Ovary (tissue), 10 donors: ENCODE data around the gene CXCL16. TPM values are rescaled to one million over a fixed set of nuclear protein-coding genes. Genes with fewer than 3 reads are reported as not detected.
A peak's percentile ranks its signal among the peaks of the same experiment; 100 is the strongest.

ENCODE experiments used
- DNase-seq, 5 donors: peaks; one replicate each; pipeline ENCODE4 v3.0.0-alpha.2; 2019 to 2020
- H3K27ac ChIP-seq, 2 donors: fragments of 200-600 bp; one replicate each; pipeline versions ENCODE4 v1.5.1 to v1.8.0; 2019 to 2022
- H3K27me3 ChIP-seq: fragments of 200-600 bp; one replicate; pipeline ENCODE4 v1.8.0; 2022
- H3K36me3 ChIP-seq: fragments of 200-600 bp; sonication (generic); one replicate; pipeline ENCODE4 v1.5.1; 2019
- H3K4me1 ChIP-seq: one replicate; pipeline ENCODE4 v1.8.1; 2013; ENCODE audit warnings: mild to moderate bottlenecking, moderate library complexity; ENCODE audit not compliant: insufficient read depth
- H3K4me3 ChIP-seq: fragments of 200-600 bp; sonication (generic); one replicate; pipeline ENCODE4 v1.5.1; 2017
- H3K9me3 ChIP-seq, 2 donors: fragments of 200-600 bp in 1 of 2; sonication (generic) in 1 of 2; one replicate each; pipeline versions ENCODE4 v1.5.1 to v1.8.1; 2013 to 2019; ENCODE audit warnings: mild to moderate bottlenecking in 1 of 2, moderate library complexity in 1 of 2
- CTCF ChIP-seq, 3 donors: fragments of 450-650 bp in 2 of 3; fragments of 200-600 bp in 1 of 3; IDR thresholded peaks; one replicate each; pipeline versions ENCODE4 v1.5.1 to v1.8.0; 2016 to 2022; ENCODE audit warnings: antibody characterized with exemption in 3 of 3, mild to moderate bottlenecking in 1 of 3
- EP300 ChIP-seq: sonication (generic); formaldehyde crosslinking; IDR thresholded peaks from one replicate; pipeline ENCODE4 v1.6.1; 2017; ENCODE audit warnings: antibody characterized with exemption
- POLR2A ChIP-seq: fragments of 450-650 bp; IDR thresholded peaks from one replicate; pipeline ENCODE4 v1.6.1; 2017; ENCODE audit warnings: antibody characterized with exemption, mild to moderate bottlenecking, moderate library complexity
- WGBS, 3 donors: extraction: QIAGEN DNeasy Blood & Tissue Kit in 1 of 3; methylation state at CpG; one replicate each; pipeline versions ENCODE4 v1.1.5 to v1.1.7; 2013 to 2017; 5-methylcytosine and 5-hydroxymethylcytosine counted together
- intact Hi-C, 4 donors: fragments of 100-400 bp; cut with DNase I; formaldehyde crosslinking; loops; one replicate each; pipeline versions ENCODE4 v1.11.0 to v1.15.1; 2022 to 2023
- long read RNA-seq, 3 donors: library from polyadenylated mRNA in 2 of 3; unstranded in 2 of 3; transcript quantifications; one replicate each; pipeline ENCODE4 v2.0.0 and lab custom pipeline, GENCODE V29; 2021 to 2026
- polyA plus RNA-seq, 2 donors: library from polyadenylated mRNA; stranded (reverse); fragments of 200-250 nt in 1 of 2; fragments of 350-450 nt in 1 of 2; fragmentation: Illumina TruSeq in 1 of 2; extraction: RNeasy Lipid Tissue Mini Kit (QIAGEN cat#74804) in 1 of 2; gene quantifications; one replicate each; pipeline ENCODE4 v1.2.3, GENCODE V29; 2013 to 2014
- total RNA-seq, 7 donors: library from RNA; depleted of rRNA in 2 of 7; stranded (reverse); fragments of >200 nt in 2 of 7; fragmentation: NEBNext Ultra II Directional in 3 of 7; extraction: Animal tissue kit (Norgen Biotek cat#: 25700) in 3 of 7; gene quantifications; one replicate each; pipeline versions ENCODE4 v1.1.0 to v1.2.4, GENCODE V29; 2016 to 2023
- donor health status: DM: no; HTN: no; CAD: no; lungs with moderate emphysema.
- donor health status: DM: no; HTN: no; CAD: no.
- donor health status: Bipolar disorder and iron deficiency.
- donor health status: DM: yes; HTN: yes; CAD: no.
- donor health status: DM: no; HTN: no; CAD: no.
- donor health status: DM: yes; HTN: yes; CAD: no.

CXCL16 gene
- total RNA-seq (10 to 100 TPM in 6 of 7 donors, 1 to 10 TPM in 1; 5.8 to 30.7 (median 16.8) TPM), polyA plus RNA-seq (10 to 100 TPM in 1 of 2 donors, 1 to 10 TPM in 1; 7.6 to 41.6 TPM)
- long read RNA-seq, donor 1, transcript CXCL16-201 (6 exons, 2,222 nt): major isoform, 39 of 61 reads
- long read RNA-seq, donor 1, transcript CXCL16-203 (5 exons, 1,668 nt): minor isoform, 6 of 61 reads
- long read RNA-seq, donor 1, partial matches to known transcripts: 16 of 61 reads
- long read RNA-seq, donor 1, other reads (novel, unspliced or antisense): 0 of 61 reads
- long read RNA-seq, donor 2, transcript CXCL16-201 (6 exons, 2,222 nt): major isoform, 6 of 6 reads
- long read RNA-seq, donor 2, partial matches to known transcripts: 0 of 6 reads
- long read RNA-seq, donor 2, other reads (novel, unspliced or antisense): 0 of 6 reads
- long read RNA-seq, donor 3, transcript CXCL16-201 (6 exons, 2,222 nt): major isoform, 52 of 68 reads
- long read RNA-seq, donor 3, transcript CXCL16-203 (5 exons, 1,668 nt): minor isoform, 8 of 68 reads
- long read RNA-seq, donor 3, partial matches to known transcripts: 5 of 68 reads
- long read RNA-seq, donor 3, other reads (novel, unspliced or antisense): 2 of 68 reads

- intact Hi-C loops: loop anchor here in 1 of 4 donors (10.0 kb wide), 1 partner anchor 45 kb away; the partner anchor contains the start of genes GLTPD2 and VMO1
- peak; percentile 42 to 74 (median 57) for DNase-seq
- Histone ChIP-seq H3K4me3 (peak within 1 kb of the TSS; percentile 51), H3K27me3 (no peaks in the 10 kb centered on the region), H3K27ac (peak within 1 kb of the TSS in 1 of 2 donors; percentile 46), H3K4me1 (peaks cover 5% of the 10 kb centered on the region), H3K36me3 (no peaks in the 10 kb centered on the region), H3K9me3 (no peaks in the 10 kb centered on the region)
- TF ChIP-seq CTCF (IDR thresholded peaks at IDR 0.05) (no peak), POLR2A (no peak), EP300 (no peak)
- WGBS, 3 donors: 0 to 1% (median 1%) methylated on average over 60 to 100 of the region's 100 CpGs
These were observed at the start of gene CXCL16, which contains the start of gene ZMYND15 for GRCh38 chr17:4739122-4740024. CXCL16 (minus strand) TSS chr17:4739928; CDS start chr17:4739339, 589 bp downstream. ZMYND15 (plus strand) TSS chr17:4739833; CDS start chr17:4740549, 716 bp downstream.

GRCh38 chr17:4788807-4789700 lies 49.3 kb upstream of the CXCL16 start, which contains the start of gene GLTPD2:
GLTPD2 (plus strand) TSS chr17:4788964; CDS start chr17:4789012, 48 bp downstream.
- Histone ChIP-seq H3K4me1 (peaks cover 13% of the 10 kb centered on the region), H3K36me3 (no peaks in the 10 kb centered on the region), H3K27me3 (no peaks in the 10 kb centered on the region), H3K9me3 (no peaks in the 10 kb centered on the region), H3K27ac (peak within 1 kb of the TSS; percentile 86 to 89), H3K4me3 (peak within 1 kb of the TSS; percentile 74)
- no peak for TF ChIP-seq POLR2A
- no peak for TF ChIP-seq EP300
- no peak for TF ChIP-seq CTCF (IDR thresholded peaks at IDR 0.05)
- 55 to 59% (median 55%) methylated on average over 58 to 62 of the region's 62 CpGs for WGBS, 3 donors
- DNase-seq: peak in 1 of 5 donors; percentile 49
- intact Hi-C loops: loop anchor here in 3 of 4 donors (2.0 to 10.0 kb wide), 5 partner anchors 54 to 266 kb away; partner anchors contain the start of genes CHRNE (in 1 of the 3), CXCL16 (in 1 of the 3), MED11 (in 1 of the 3) and ZMYND15 (in 1 of the 3)

- H3K27me3 ChIP-seq: no peaks in the 10 kb centered on the region
- H3K4me1 ChIP-seq: peaks cover 13% of the 10 kb centered on the region
- H3K27ac ChIP-seq: no peak overlapping the region
- TF ChIP-seq POLR2A (no peak), CTCF (IDR thresholded peaks at IDR 0.05) (no peak), EP300 (no peak)
- intact Hi-C loops: loop anchor here in 3 of 4 donors (2.0 to 10.0 kb wide), 5 partner anchors 53 to 267 kb away; partner anchors contain the start of genes CHRNE (in 1 of the 3), CXCL16 (in 1 of the 3), MED11 (in 1 of the 3) and ZMYND15 (in 1 of the 3)
- 82 to 86% (median 83%) methylated on average over 14 of the region's 14 CpGs for WGBS, 3 donors
- H3K36me3 ChIP-seq: no peaks in the 10 kb centered on the region
- no peak overlapping the region for H3K4me3 ChIP-seq
- no peak for DNase-seq
- no peaks in the 10 kb centered on the region for H3K9me3 ChIP-seq
These were observed 48.6 kb upstream of the CXCL16 start for GRCh38 chr17:4788159-4788806.
